Panc1 (cell line): ENCODE results near the gene DOCK4. TPM values are rescaled to one million over a fixed set of nuclear protein-coding genes. Genes with fewer than 3 reads are reported as not detected.

ENCODE experiments used
- ATAC-seq: fragments of 200-7000 bp; cut with Tn5 transposase; 2 replicates; pipeline ENCODE4 v1.9.1; 2020; ENCODE audit warnings: mild to moderate bottlenecking, moderate library complexity
- BruUV-seq: library from RNA; stranded (reverse); fragments of 400-500 nt; replicated peaks from 2 replicates; lab custom pipeline; 2021; lab: Mats Ljungman, UMichigan
- CTCF ChIA-PET: fragments of 300-600 bp; sonication (Branson Sonifier 250); formaldehyde crosslinking; loops from one replicate; lab custom pipeline; 2022; ENCODE audit warnings: antibody characterized with exemption; lab: Charles Lee
- POLR2A ChIA-PET: fragments of 300-600 bp; sonication (Branson Sonifier 250); formaldehyde crosslinking; loops from one replicate; lab custom pipeline; 2022; ENCODE audit warnings: antibody characterized with exemption; lab: Charles Lee
- DNase-seq: peaks from one replicate; pipeline ENCODE4 v3.0.0-alpha.2; 2010; ENCODE audit warnings: low read depth, low spot score
- H3K27ac ChIP-seq: 2 replicates; pipeline ENCODE4 v1.5.1; 2011; ENCODE audit warnings: mild to moderate bottlenecking, low read length, inconsistent platforms
- H3K27me3 ChIP-seq: fragments of 200-500 bp; sonication (Bioruptor generic); 2 replicates; pipeline ENCODE4 v1.6.0; 2014; ENCODE audit warnings: low read length, inconsistent platforms; ENCODE audit not compliant: control insufficient read depth, insufficient read depth
- H3K36me3 ChIP-seq: fragments of 200-500 bp; sonication (Bioruptor generic); 2 replicates; pipeline ENCODE4 v1.5.1; 2014; ENCODE audit warnings: inconsistent platforms, mild to moderate bottlenecking, low read length, moderate library complexity; ENCODE audit not compliant: control insufficient read depth, insufficient read depth
- H3K4me1 ChIP-seq: 2 replicates; pipeline ENCODE4 v1.5.1; 2011; ENCODE audit warnings: inconsistent platforms, mild to moderate bottlenecking, low read length, moderate library complexity; ENCODE audit not compliant: control insufficient read depth, insufficient read depth
- H3K4me3 ChIP-seq, 2 experiments: 2 replicates each; pipeline ENCODE4 v1.5.1; 2011 to 2012; ENCODE audit warnings: low read depth in 2 of 2, low read length in 2 of 2, mild to moderate bottlenecking in 2 of 2, inconsistent platforms in 1 of 2, moderate library complexity in 1 of 2
- H3K9me3 ChIP-seq: fragments of 200-500 bp; sonication (Bioruptor generic); 2 replicates; pipeline ENCODE4 v1.5.1; 2014; ENCODE audit warnings: low read depth, mild to moderate bottlenecking, inconsistent platforms, low read length, moderate library complexity; ENCODE audit not compliant: control insufficient read depth, insufficient read depth
- CTCF ChIP-seq: fragments of 450-650 bp; IDR thresholded peaks from 2 replicates; pipeline ENCODE4 v1.5.1; 2017; ENCODE audit warnings: mild to moderate bottlenecking
- POLR2AphosphoS5 ChIP-seq: IDR thresholded peaks from 2 replicates; pipeline ENCODE4 v1.6.1; 2012; ENCODE audit warnings: mild to moderate bottlenecking, low read depth, low read length, moderate library complexity
- REST ChIP-seq, 2 experiments: IDR thresholded peaks; 2 replicates each; pipeline ENCODE4 v1.6.1; 2011 to 2012; ENCODE audit warnings: low read depth in 2 of 2, control low read depth in 1 of 2, low read length in 1 of 2, mild to moderate bottlenecking in 1 of 2, moderate library complexity in 1 of 2; ENCODE audit not compliant: insufficient read depth in 1 of 2
- SIN3A ChIP-seq: IDR thresholded peaks from 2 replicates; pipeline ENCODE4 v1.6.1; 2012; ENCODE audit warnings: low read depth, mild to moderate bottlenecking, low read length, moderate library complexity, borderline replicate concordance; ENCODE audit not compliant: insufficient read depth
- TCF7L2 ChIP-seq: IDR thresholded peaks from 2 replicates; pipeline ENCODE4 v1.6.1; 2011; ENCODE audit warnings: mild to moderate bottlenecking, low read depth, low read length, inconsistent platforms
- in situ Hi-C: cut with HindIII; loops from 2 replicates; pipeline ENCODE4 v1.10.0; 2016; ENCODE audit warnings: low sequenced_read_pairs, low pct_unique_long_range_greater_than_20kb
- intact Hi-C: fragments of 100-400 bp; cut with micrococcal nuclease; formaldehyde crosslinking; loops from one replicate; pipeline ENCODE4 v1.10.0; 2022; ENCODE audit not compliant: unreplicated experiment
- total RNA-seq: library from RNA; stranded (reverse); gene quantifications from one replicate; pipeline ENCODE4 v1.2.1, GENCODE V29; 2021; ENCODE audit not compliant: unreplicated experiment

DOCK4 gene
- total RNA-seq, 1 experiment from 2014 or later = 10.8 TPM

- no peak overlapping the region for H3K27ac ChIP-seq
- ATAC-seq (no peak), DNase-seq (no peak)
- ChIA-PET CTCF (no interaction called here), POLR2A (no interaction called here)
- H3K4me1 ChIP-seq = no peaks in the 10 kb centered on the region
- no peaks in the 10 kb centered on the region; the same call in 1 of the 2 replicates for H3K27me3 ChIP-seq
- no peak overlapping the region for H3K4me3 ChIP-seq
- no peaks in the 10 kb centered on the region for H3K36me3 ChIP-seq
- in situ Hi-C loops (no loop called here), intact Hi-C loops (no loop called here)
- H3K9me3 ChIP-seq = no peaks in the 10 kb centered on the region
- no peak for TF ChIP-seq POLR2AphosphoS5
- no peak for TF ChIP-seq CTCF
- BruUV-seq = no TSS peak
These were observed 515.7 kb downstream of the DOCK4 start for GRCh38 chr7:111690364-111691111.

GRCh38 chr7:111685349-111685748, 520.9 kb downstream of the DOCK4 start:
- no peak overlapping the region for H3K27ac ChIP-seq
- H3K36me3 ChIP-seq = no peaks in the 10 kb centered on the region
- H3K27me3 ChIP-seq = no peaks in the 10 kb centered on the region; the same call in 1 of the 2 replicates
- in situ Hi-C loops = no loop called here
- ChIA-PET CTCF (no interaction called here), POLR2A (no interaction called here)
- DNase-seq (no peak), ATAC-seq (no peak)
- no peaks in the 10 kb centered on the region for H3K4me1 ChIP-seq
- no peak overlapping the region for H3K4me3 ChIP-seq
- no peaks in the 10 kb centered on the region for H3K9me3 ChIP-seq
- intact Hi-C loops = no loop called here
- TF ChIP-seq CTCF = no peak
- no peak for TF ChIP-seq REST (IDR thresholded peaks at IDR 0.05; ENCODE audit: insufficient read depth in 1 of 2, low read depth in 2 of 2, low read length in 1 of 2)
- TF ChIP-seq TCF7L2 = no peak
- TF ChIP-seq SIN3A = no peak
- no peak for TF ChIP-seq POLR2AphosphoS5
- BruUV-seq = no TSS peak
